OCI-LY7 (cell line): Measurements from ENCODE around the gene GYPC. TPM values are rescaled to one million over a fixed set of nuclear protein-coding genes. Genes with fewer than 3 reads are reported as not detected.

Source experiments
- BruUV-seq: library from RNA; stranded (reverse); fragments of 400-500 nt; replicated peaks from 2 replicates; lab custom pipeline; 2021; lab: Mats Ljungman, UMichigan
- CTCF ChIA-PET: fragments of 300-600 bp; sonication (Branson Sonifier 250); formaldehyde crosslinking; loops from one replicate; lab custom pipeline; 2022; ENCODE audit warnings: antibody characterized with exemption; ENCODE audit not compliant: unreplicated experiment; lab: Charles Lee
- POLR2A ChIA-PET: fragments of 300-600 bp; sonication (Branson Sonifier 250); formaldehyde crosslinking; loops from one replicate; lab custom pipeline; 2022; ENCODE audit warnings: antibody characterized with exemption; lab: Charles Lee
- DNase-seq: peaks from one replicate; pipeline ENCODE4 v3.0.0-alpha.2; 2015; ENCODE audit warnings: low spot score
- H2AFZ ChIP-seq: fragments of 200-600 bp; sonication (generic), shearing (Covaris generic); 2 replicates; pipeline ENCODE4 v1.6.1; 2014; ENCODE audit warnings: mild to moderate bottlenecking, antibody characterized with exemption, low read length, moderate library complexity
- H3K27ac ChIP-seq: fragments of 200-600 bp; sonication (generic); 2 replicates; pipeline ENCODE4 v1.5.1; 2014; ENCODE audit warnings: mixed run types, low read depth, mild to moderate bottlenecking, moderate library complexity, low read length, inconsistent platforms; ENCODE audit not compliant: poor library complexity, severe bottlenecking
- H3K36me3 ChIP-seq: fragments of 200-600 bp; sonication (generic); 2 replicates; pipeline ENCODE4 v1.6.1; 2014; ENCODE audit warnings: mild to moderate bottlenecking, antibody characterized with exemption, low read length, moderate library complexity, mixed read lengths; ENCODE audit not compliant: insufficient read depth
- H3K4me1 ChIP-seq: fragments of 200-600 bp; sonication (generic); 2 replicates; pipeline ENCODE4 v1.5.1; 2014; ENCODE audit warnings: mild to moderate bottlenecking, low read length; ENCODE audit not compliant: insufficient read depth, poor library complexity, severe bottlenecking
- H3K4me2 ChIP-seq: fragments of 200-600 bp; sonication (generic); 2 replicates; pipeline ENCODE4 v1.6.1; 2014; ENCODE audit warnings: mild to moderate bottlenecking, low read length
- H3K4me3 ChIP-seq: fragments of 200-600 bp; sonication (generic); 2 replicates; pipeline ENCODE4 v1.5.1; 2014; ENCODE audit warnings: mild to moderate bottlenecking, low read depth, low read length; ENCODE audit not compliant: poor library complexity, severe bottlenecking
- H3K79me2 ChIP-seq: fragments of 200-600 bp; sonication (generic); 2 replicates; pipeline ENCODE4 v1.6.1; 2016; ENCODE audit warnings: low read depth, mild to moderate bottlenecking, low read length, moderate library complexity, mixed read lengths; ENCODE audit not compliant: insufficient read depth
- H3K9me2 ChIP-seq: fragments of 200-600 bp; sonication (generic); 2 replicates; pipeline ENCODE4 v1.6.1; 2016; ENCODE audit warnings: mild to moderate bottlenecking, low read length, mixed read lengths; ENCODE audit not compliant: insufficient read depth
- H3K9me3 ChIP-seq: fragments of 200-600 bp; sonication (generic); 2 replicates; pipeline ENCODE4 v1.6.1; 2014; ENCODE audit warnings: mild to moderate bottlenecking, mixed run types, low read length, mixed read lengths
- H4K20me1 ChIP-seq: fragments of 200-600 bp; sonication (generic); 2 replicates; pipeline ENCODE4 v1.6.1; 2014; ENCODE audit warnings: mild to moderate bottlenecking, antibody characterized with exemption, low read length, moderate library complexity, mixed read lengths; ENCODE audit not compliant: insufficient read depth
- CTCF ChIP-seq: fragments of 200-600 bp; sonication (generic); conservative IDR thresholded peaks from 2 replicates; pipeline ENCODE4 v1.5.1; 2014; ENCODE audit warnings: mild to moderate bottlenecking, antibody characterized with exemption, low read length, moderate library complexity, mixed read lengths
- EZH2phosphoT487 ChIP-seq: fragments of 200-600 bp; sonication (generic); IDR thresholded peaks from 2 replicates; pipeline ENCODE4 v1.6.1; 2018; ENCODE audit warnings: low read depth, borderline replicate concordance, mild to moderate bottlenecking, mixed run types, antibody characterized with exemption, low read length, moderate library complexity, mixed read lengths
- intact Hi-C: fragments of 100-400 bp; cut with micrococcal nuclease; formaldehyde crosslinking; loops from one replicate; pipeline ENCODE4 v1.10.0; 2022; ENCODE audit not compliant: unreplicated experiment
- total RNA-seq, 2 experiments: library from RNA; depleted of rRNA in 1 of 2; stranded (reverse); fragments of >200 nt in 1 of 2; shearing (Covaris generic) in 1 of 2; gene quantifications; 2 replicates each; pipeline ENCODE4 v1.2.3, GENCODE V29; 2014 to 2022

The GYPC gene
- total RNA-seq, 2 experiments from 2014 or later: 96.4 to 154 TPM

GRCh38 chr2:126658905-126659561 is 3.1 kb downstream of the GYPC start:
- ChIA-PET CTCF (interaction anchor here (0.8 kb wide), 1 partner anchor 16 kb away, joined by 3 read pairs; no protein-coding TSS in a partner anchor), POLR2A (interaction anchor here (1.0 to 1.3 kb wide), 2 partner anchors 10 to 116 kb away, joined by 3 read pairs; no protein-coding TSS in a partner anchor)
- H3K9me2 ChIP-seq: no peaks in the 10 kb centered on the region
- H4K20me1 ChIP-seq: no peaks in the 10 kb centered on the region
- intact Hi-C loops: loop anchor here (5.0 kb wide), 1 partner anchor 728 kb away; the partner anchor contains the start of gene MAP3K2
- TSS peak; percentile 28 for BruUV-seq
- no peak for TF ChIP-seq EZH2phosphoT487
- peak; percentile 16; the same call in 1 of the 2 replicates for TF ChIP-seq CTCF
- H2AFZ ChIP-seq: peak overlapping the region; percentile 62; the same call in 1 of the 2 replicates
- H3K4me1 ChIP-seq: peaks cover 70% of the 10 kb centered on the region
- H3K9me3 ChIP-seq: no peaks in the 10 kb centered on the region
- peaks cover 73% of the 10 kb centered on the region for H3K79me2 ChIP-seq
- H3K27ac ChIP-seq: peak overlapping the region; percentile 82
- peaks cover 16% of the 10 kb centered on the region for H3K36me3 ChIP-seq
- peak; percentile 78 for DNase-seq
- H3K4me2 ChIP-seq: peak overlapping the region; percentile 79
- H3K4me3 ChIP-seq: peak overlapping the region; percentile 74

- DNase-seq: peak; percentile 23
- POLR2A ChIA-PET: interaction anchor here (0.7 to 1.3 kb wide), 3 partner anchors 9 to 989 kb away, joined by 3 to 9 read pairs (median 3); no protein-coding TSS in a partner anchor
- TF ChIP-seq EZH2phosphoT487 (no peak), CTCF (0 out of 2 replicates have a peak, but pooled peaks have one; percentile 2)
- Histone ChIP-seq H3K36me3 (peaks cover 16% of the 10 kb centered on the region), H3K27ac (peak overlapping the region; percentile 82), H3K4me2 (peak overlapping the region; percentile 79), H3K4me3 (peak overlapping the region; percentile 74), H2AFZ (peak overlapping the region; percentile 62; the same call in 1 of the 2 replicates), H3K4me1 (peaks cover 78% of the 10 kb centered on the region), H3K9me2 (no peaks in the 10 kb centered on the region), H3K79me2 (peaks cover 81% of the 10 kb centered on the region), H3K9me3 (no peaks in the 10 kb centered on the region), H4K20me1 (no peaks in the 10 kb centered on the region)
- no TSS peak for BruUV-seq
- intact Hi-C loops: loop anchor here (5.0 kb wide), 1 partner anchor 727 kb away; the partner anchor contains the start of gene MAP3K2
- CTCF ChIA-PET: interaction anchor here (0.8 kb wide), 1 partner anchor 17 kb away, joined by 3 read pairs; no protein-coding TSS in a partner anchor
These were observed 3.9 kb downstream of the GYPC start for GRCh38 chr2:126659562-126660467.
